Smooth muscle cell (in vitro differentiated cells): ENCODE measurements around the gene RAET1E. TPM values are rescaled to one million over a fixed set of nuclear protein-coding genes. Genes with fewer than 3 reads are reported as not detected.

Experiments used
- DNase-seq: peaks from one replicate; lab custom pipeline; 2025; ENCODE audit not compliant: unreplicated experiment; lab: John Stamatoyannopoulos, UW
- H2AFZ ChIP-seq: fragments of 200-600 bp; sonication (generic); 2 replicates; pipeline ENCODE4 v1.6.0; 2016; ENCODE audit warnings: antibody characterized with exemption, low read depth, mild to moderate bottlenecking
- H3F3A ChIP-seq: fragments of 200-600 bp; sonication (generic); 2 replicates; pipeline ENCODE4 v1.6.0; 2017; ENCODE audit warnings: antibody characterized with exemption, low read depth
- H3K27ac ChIP-seq: fragments of 200-600 bp; sonication (generic); 2 replicates; pipeline ENCODE4 v1.5.1; 2016; ENCODE audit warnings: low read depth, mild to moderate bottlenecking
- H3K27me3 ChIP-seq: fragments of 200-600 bp; sonication (generic); 2 replicates; pipeline ENCODE4 v1.6.1; 2016; ENCODE audit warnings: low read depth, mild to moderate bottlenecking
- H3K36me3 ChIP-seq: fragments of 200-600 bp; sonication (generic); 2 replicates; pipeline ENCODE4 v1.5.1; 2016; ENCODE audit warnings: low read depth
- H3K4me1 ChIP-seq: fragments of 200-600 bp; sonication (generic); 2 replicates; pipeline ENCODE4 v1.5.1; 2016; ENCODE audit warnings: low read depth
- H3K4me2 ChIP-seq: fragments of 200-600 bp; sonication (generic); 2 replicates; pipeline ENCODE4 v1.6.0; 2016; ENCODE audit warnings: mild to moderate bottlenecking
- H3K4me3 ChIP-seq: fragments of 200-600 bp; sonication (generic); 2 replicates; pipeline ENCODE4 v1.5.1; 2016; ENCODE audit warnings: mild to moderate bottlenecking
- H3K79me2 ChIP-seq: fragments of 200-600 bp; sonication (generic); 2 replicates; pipeline ENCODE4 v1.6.0; 2016; ENCODE audit warnings: low read depth, mild to moderate bottlenecking
- H3K9ac ChIP-seq: fragments of 200-600 bp; sonication (generic); 2 replicates; pipeline ENCODE4 v1.6.0; 2016; ENCODE audit warnings: low read depth
- H3K9me3 ChIP-seq: fragments of 200-600 bp; sonication (generic); replicated peaks from 2 replicates; pipeline ENCODE4 v1.5.1; 2016; ENCODE audit warnings: low read depth
- H4K20me1 ChIP-seq: fragments of 200-600 bp; sonication (generic); 2 replicates; pipeline ENCODE4 v1.6.0; 2016; ENCODE audit warnings: low read depth
- CTCF ChIP-seq: fragments of 200-600 bp; sonication (generic); IDR thresholded peaks from 2 replicates; pipeline ENCODE4 v1.5.1; 2017; ENCODE audit warnings: borderline replicate concordance, mild to moderate bottlenecking, antibody characterized with exemption; ENCODE audit not compliant: insufficient read depth, poor library complexity, severe bottlenecking
- WGBS: methylation state at CpG from one replicate; pipeline ENCODE4 v1.1.7; 2016; ENCODE audit warnings: low lambda C conversion rate; 5-methylcytosine and 5-hydroxymethylcytosine counted together
- polyA plus RNA-seq: library from polyadenylated mRNA; unstranded; fragments of >200 nt; fragmentation: Nextera tagmentation; extraction: Ambion mirVana; gene quantifications from 2 replicates; pipeline ENCODE4 v1.2.1, GENCODE V29; 2016
- total RNA-seq: library from RNA; depleted of rRNA; stranded (reverse); fragments of >200 nt; gene quantifications from 2 replicates; pipeline ENCODE4 v1.2.3, GENCODE V29; 2014

RAET1E gene
- total and polyA plus RNA-seq, 2 experiments from 2014 or later: not detected

- Histone ChIP-seq H4K20me1 (no peaks in the 10 kb centered on the region), H3K9ac (no peak overlapping the region), H2AFZ (no peak overlapping the region), H3F3A (no peaks in the 10 kb centered on the region), H3K4me3 (no peak overlapping the region), H3K4me2 (no peak overlapping the region), H3K79me2 (no peaks in the 10 kb centered on the region), H3K9me3 (no peaks in the 10 kb centered on the region), H3K36me3 (no peaks in the 10 kb centered on the region), H3K4me1 (no peaks in the 10 kb centered on the region), H3K27ac (no peak overlapping the region), H3K27me3 (no peaks in the 10 kb centered on the region)
- WGBS: 100% methylated on average over 1 of the region's 1 CpG
- no peak for DNase-seq
- TF ChIP-seq CTCF: no peak
Measured at GRCh38 chr6:149872233-149872632, 25.7 kb downstream of the RAET1E start.

- no peaks in the 10 kb centered on the region for H3K4me1 ChIP-seq
- TF ChIP-seq CTCF: no peak
- H3K4me2 ChIP-seq: no peak overlapping the region
- H3K27me3 ChIP-seq: no peaks in the 10 kb centered on the region
- H2AFZ ChIP-seq: no peak overlapping the region
- no peaks in the 10 kb centered on the region for H3K36me3 ChIP-seq
- no peak for DNase-seq
- WGBS: 91% methylated on average over 2 of the region's 2 CpGs
- H3K79me2 ChIP-seq: no peaks in the 10 kb centered on the region
- no peak overlapping the region for H3K9ac ChIP-seq
- H4K20me1 ChIP-seq: no peaks in the 10 kb centered on the region
- H3K9me3 ChIP-seq: no peaks in the 10 kb centered on the region
- no peaks in the 10 kb centered on the region for H3F3A ChIP-seq
- H3K27ac ChIP-seq: no peak overlapping the region
- no peak overlapping the region for H3K4me3 ChIP-seq
Measured at GRCh38 chr6:149871182-149871581, 26.7 kb downstream of the RAET1E start.

GRCh38 chr6:149869275-149869892 is 28.5 kb downstream of the RAET1E start:
- Histone ChIP-seq H3K27me3 (no peaks in the 10 kb centered on the region), H3K9me3 (no peaks in the 10 kb centered on the region), H3K79me2 (no peaks in the 10 kb centered on the region), H3K4me1 (no peaks in the 10 kb centered on the region), H3K4me2 (no peak overlapping the region), H3K4me3 (no peak overlapping the region), H2AFZ (no peak overlapping the region), H3K9ac (no peak overlapping the region), H3K27ac (no peak overlapping the region), H4K20me1 (no peaks in the 10 kb centered on the region), H3K36me3 (no peaks in the 10 kb centered on the region), H3F3A (no peaks in the 10 kb centered on the region)
- no peak for TF ChIP-seq CTCF
- no peak for DNase-seq
- 84% methylated on average over 10 of the region's 10 CpGs for WGBS

- Histone ChIP-seq H3K4me1 (peaks cover under 1% of the 10 kb centered on the region), H3K4me3 (no peak overlapping the region), H3K9ac (no peak overlapping the region), H3F3A (no peaks in the 10 kb centered on the region), H3K79me2 (no peaks in the 10 kb centered on the region), H2AFZ (no peak overlapping the region), H3K9me3 (no peaks in the 10 kb centered on the region), H3K4me2 (no peak overlapping the region), H3K27ac (no peak overlapping the region), H3K36me3 (no peaks in the 10 kb centered on the region), H4K20me1 (no peaks in the 10 kb centered on the region), H3K27me3 (no peaks in the 10 kb centered on the region)
- 61% methylated on average over 4 of the region's 4 CpGs for WGBS
- no peak for TF ChIP-seq CTCF
- no peak for DNase-seq
Measured at GRCh38 chr6:149867876-149868640, 29.9 kb downstream of the RAET1E start.
